ENCODE data around the gene ATP5MG. TPM values are rescaled to one million over a fixed set of nuclear protein-coding genes. Genes with fewer than 3 reads are reported as not detected.
A peak's percentile ranks its signal among the peaks of the same experiment; 100 is the strongest.

The ATP5MG gene
- total RNA-seq, 1 donor from 2014 or later = 199 TPM

DNA sequence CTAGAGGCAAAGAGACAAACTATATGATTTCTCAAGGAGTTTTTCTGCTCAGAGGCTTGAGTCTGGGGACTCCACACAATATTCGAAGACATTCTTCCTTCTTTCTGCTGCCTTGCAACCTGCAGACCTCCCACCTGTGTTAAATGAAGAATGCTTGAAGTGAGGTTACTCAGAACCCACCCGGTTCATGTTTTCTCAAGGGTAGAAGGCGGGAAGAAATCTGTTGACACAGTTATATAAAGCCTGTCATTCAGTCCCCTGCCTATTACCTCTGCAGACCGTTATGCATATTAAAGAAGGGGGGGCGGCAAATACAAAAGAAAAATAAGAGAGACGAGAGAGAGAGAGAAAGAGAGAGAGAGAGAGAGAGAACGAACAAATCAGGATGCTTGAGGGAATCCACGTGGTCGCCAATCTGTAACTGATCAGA is 32.7 kb downstream of the ATP5MG start:
- intact Hi-C loops (cut with micrococcal nuclease) = loop anchor here (1.0 to 10.0 kb wide), 2 partner anchors 54 to 1199 kb away; partner anchors contain the start of genes PCSK7 and RNF214
- peaks cover 14% of the 10 kb centered on the region for H3K36me3 Mint-ChIP-seq (ENCODE audit: low read depth)
- no peaks in the 10 kb centered on the region for H3K27me3 Mint-ChIP-seq
- ATAC-seq (ENCODE audit: low read depth) (no peak), DNase-seq (no peak)
- POLR2A ChIA-PET = interaction anchor here (0.7 to 3.0 kb wide), 3 partner anchors 10 to 32 kb away, joined by 4 to 30 read pairs (median 16); partner anchors contain the start of gene ATP5MG
- TF ChIP-seq, protein P1, sequence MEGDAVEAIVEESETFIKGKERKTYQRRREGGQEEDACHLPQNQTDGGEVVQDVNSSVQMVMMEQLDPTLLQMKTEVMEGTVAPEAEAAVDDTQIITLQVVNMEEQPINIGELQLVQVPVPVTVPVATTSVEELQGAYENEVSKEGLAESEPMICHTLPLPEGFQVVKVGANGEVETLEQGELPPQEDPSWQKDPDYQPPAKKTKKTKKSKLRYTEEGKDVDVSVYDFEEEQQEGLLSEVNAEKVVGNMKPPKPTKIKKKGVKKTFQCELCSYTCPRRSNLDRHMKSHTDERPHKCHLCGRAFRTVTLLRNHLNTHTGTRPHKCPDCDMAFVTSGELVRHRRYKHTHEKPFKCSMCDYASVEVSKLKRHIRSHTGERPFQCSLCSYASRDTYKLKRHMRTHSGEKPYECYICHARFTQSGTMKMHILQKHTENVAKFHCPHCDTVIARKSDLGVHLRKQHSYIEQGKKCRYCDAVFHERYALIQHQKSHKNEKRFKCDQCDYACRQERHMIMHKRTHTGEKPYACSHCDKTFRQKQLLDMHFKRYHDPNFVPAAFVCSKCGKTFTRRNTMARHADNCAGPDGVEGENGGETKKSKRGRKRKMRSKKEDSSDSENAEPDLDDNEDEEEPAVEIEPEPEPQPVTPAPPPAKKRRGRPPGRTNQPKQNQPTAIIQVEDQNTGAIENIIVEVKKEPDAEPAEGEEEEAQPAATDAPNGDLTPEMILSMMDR (IDR thresholded peaks at IDR 0.05) = no peak
- H3K4me3 Mint-ChIP-seq = peak overlapping the region; percentile 93
- H3K27ac Mint-ChIP-seq = peak overlapping the region; percentile 59
- peaks cover 19% of the 10 kb centered on the region for H3K4me1 Mint-ChIP-seq
- CTCF ChIA-PET = interaction anchor here (0.5 to 0.9 kb wide), 3 partner anchors 9 to 66 kb away, joined by 3 read pairs; no protein-coding TSS in a partner anchor
- H3K9me3 Mint-ChIP-seq = no peaks in the 10 kb centered on the region

DNA sequence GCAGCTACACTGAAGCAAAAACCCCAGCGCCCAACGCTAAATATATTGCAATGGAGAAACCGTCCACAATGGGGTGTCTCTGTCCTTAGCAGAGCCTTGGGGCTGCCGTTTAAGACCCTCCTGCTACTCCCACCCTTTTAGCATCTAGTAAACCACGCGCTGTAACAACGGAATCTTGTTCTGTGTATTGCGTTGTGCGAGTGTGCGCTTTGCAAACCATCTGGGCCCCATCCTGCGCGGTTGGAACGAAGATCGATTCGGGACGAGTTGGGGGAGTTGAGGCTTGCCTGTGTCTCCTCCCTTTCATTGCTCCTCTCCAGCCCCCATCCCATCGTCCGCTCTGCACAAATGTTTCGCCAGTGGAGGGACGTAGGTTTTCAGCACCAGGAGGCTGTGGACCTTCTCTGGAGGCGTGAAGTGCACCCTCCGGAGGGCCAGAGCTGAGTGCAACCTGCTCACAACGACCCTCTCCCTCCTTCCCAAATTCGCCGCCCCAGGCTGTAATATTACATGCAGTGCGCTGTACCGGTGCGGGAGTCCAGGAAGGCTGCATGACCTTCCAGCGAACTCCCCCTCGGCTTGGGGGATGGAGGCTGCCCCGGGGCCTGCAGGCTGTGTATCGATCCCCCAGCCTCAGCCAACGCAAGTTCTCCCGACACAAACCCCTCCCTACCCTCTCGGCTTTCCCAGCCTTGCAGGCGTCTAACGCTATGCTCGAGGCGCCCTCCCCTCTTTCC is 33.3 kb downstream of the ATP5MG start:
- CTCF ChIA-PET = interaction anchor here (0.5 to 1.1 kb wide), 5 partner anchors 9 to 65 kb away, joined by 3 to 5 read pairs (median 3); partner anchors contain the start of gene ATP5MG
- Mint-ChIP-seq H3K4me3 (peak overlapping the region; percentile 93), H3K9me3 (no peaks in the 10 kb centered on the region), H3K27ac (peak overlapping the region; percentile 94), H3K27me3 (no peaks in the 10 kb centered on the region), H3K4me1 (peaks cover 25% of the 10 kb centered on the region), H3K36me3 (ENCODE audit: low read depth) (peaks cover 16% of the 10 kb centered on the region)
- POLR2A ChIA-PET = interaction anchor here (0.7 to 3.0 kb wide), 14 partner anchors 9 to 772 kb away, joined by 3 to 30 read pairs (median 7); partner anchors contain the start of gene ATP5MG
- ATAC-seq (ENCODE audit: low read depth) = no peak
- intact Hi-C loops (cut with micrococcal nuclease) = loop anchor here (1.0 to 10.0 kb wide), 5 partner anchors 54 to 1200 kb away; partner anchors contain the start of genes ARCN1, CBL, DDX6 and PCSK7
- peak; percentile 28 for DNase-seq
- TF ChIP-seq, protein P1 (IDR thresholded peaks at IDR 0.05) = no peak

DNA sequence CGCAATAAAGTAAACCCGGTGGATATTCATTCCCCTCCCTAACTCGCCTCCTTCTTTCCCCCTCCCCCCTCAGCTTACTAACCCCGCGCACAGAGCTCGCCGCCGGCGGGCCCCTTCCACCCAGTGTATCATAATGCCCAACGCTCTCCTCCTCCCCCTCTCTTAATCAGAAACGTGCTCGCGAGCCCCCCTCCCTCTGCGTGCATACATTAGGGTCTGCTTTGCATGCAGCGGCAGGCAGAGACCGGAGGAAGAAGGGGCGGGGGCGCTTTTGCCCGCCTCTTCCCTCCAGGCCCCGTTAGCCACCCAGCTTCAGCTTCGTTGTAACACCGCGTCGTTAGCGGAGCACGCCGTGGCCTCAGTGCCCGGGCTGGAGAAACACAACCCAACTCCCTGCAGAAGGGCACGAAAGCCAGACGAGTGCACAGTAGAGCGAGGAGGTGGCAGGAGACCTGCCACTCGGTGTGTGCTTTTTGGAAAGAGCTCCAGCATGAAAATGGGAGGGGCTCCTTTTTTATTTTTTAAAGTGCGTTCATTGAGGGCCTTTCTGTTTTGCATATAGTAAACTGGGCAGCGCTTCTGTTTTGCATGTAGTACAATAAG is 34.0 kb downstream of the ATP5MG start:
- intact Hi-C loops (cut with micrococcal nuclease) = loop anchor here (5.0 to 10.0 kb wide), 4 partner anchors 137 to 1201 kb away; partner anchors contain the start of genes ARCN1, CBL, DDX6 and PCSK7
- Mint-ChIP-seq H3K27me3 (no peaks in the 10 kb centered on the region), H3K4me1 (peaks cover 32% of the 10 kb centered on the region), H3K36me3 (ENCODE audit: low read depth) (peaks cover 21% of the 10 kb centered on the region), H3K9me3 (no peaks in the 10 kb centered on the region), H3K4me3 (peak overlapping the region; percentile 93), H3K27ac (peak overlapping the region; percentile 94)
- ChIA-PET POLR2A (interaction anchor here (0.6 to 3.0 kb wide), 20 partner anchors 9 to 772 kb away, joined by 3 to 30 read pairs (median 5); partner anchors contain the start of genes ARCN1, ATP5MG and TRAPPC4), CTCF (interaction anchor here (1.0 to 1.1 kb wide), 2 partner anchors 34 to 53 kb away, joined by 4 to 5 read pairs; partner anchors contain the start of gene ATP5MG)
- TF ChIP-seq, protein P1 (IDR thresholded peaks at IDR 0.05) = no peak
- ATAC-seq (ENCODE audit: low read depth) (peak; percentile 36), DNase-seq (peak; percentile 64)

DNA sequence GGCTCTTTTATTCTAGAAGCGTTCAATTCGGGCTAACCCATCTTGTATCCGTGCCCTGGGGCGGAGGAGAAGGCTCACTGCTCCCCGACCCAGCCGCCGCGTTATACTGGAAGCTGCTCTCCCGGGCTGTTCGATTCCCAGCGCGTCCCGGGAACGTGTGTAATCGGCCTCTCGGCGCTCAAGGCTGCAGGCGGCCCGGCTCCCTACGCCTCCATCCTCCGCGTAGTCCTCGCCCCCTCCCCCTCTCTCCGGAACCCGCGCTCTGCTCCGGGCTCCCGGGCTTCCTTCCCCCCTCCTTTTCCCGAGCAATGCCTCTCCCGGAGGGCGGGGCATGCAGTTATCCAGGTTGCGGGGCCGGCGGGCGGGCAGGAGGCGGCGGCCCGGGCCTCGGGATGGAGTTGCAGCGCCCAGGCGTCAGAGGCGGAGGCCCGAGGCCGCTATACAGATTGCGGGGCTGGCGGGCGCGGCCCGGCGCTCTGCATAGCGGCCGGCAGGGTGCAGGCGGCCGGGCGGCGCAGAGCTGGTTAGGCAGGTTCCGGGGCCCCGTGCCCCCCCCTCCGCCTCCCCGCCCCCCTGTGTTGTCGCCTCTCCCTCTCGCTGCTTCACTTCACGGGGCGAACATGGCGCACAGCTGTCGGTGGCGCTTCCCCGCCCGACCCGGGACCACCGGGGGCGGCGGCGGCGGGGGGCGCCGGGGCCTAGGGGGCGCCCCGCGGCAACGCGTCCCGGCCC is 34.7 kb downstream of the ATP5MG start, which contains the start of gene KMT2A:
Gene KMT2A, plus strand, starts transcription at position 600 of the 732 bp plus-strand sequence. Its CDS starts 21 bp downstream, at position 621.
- ATAC-seq (ENCODE audit: low read depth) = peak; percentile 65
- Mint-ChIP-seq H3K9me3 (no peaks in the 10 kb centered on the region), H3K27me3 (no peaks in the 10 kb centered on the region), H3K27ac (peak within 1 kb of the TSS; percentile 94), H3K4me3 (peak within 1 kb of the TSS; percentile 94), H3K4me1 (peaks cover 37% of the 10 kb centered on the region), H3K36me3 (ENCODE audit: low read depth) (peaks cover 26% of the 10 kb centered on the region)
- peak; percentile 99 for DNase-seq
- intact Hi-C loops (cut with micrococcal nuclease) = loop anchor here (1.0 to 10.0 kb wide), 6 partner anchors 35 to 1201 kb away; partner anchors contain the start of genes ARCN1, ATP5MG, CBL and DDX6
- CTCF ChIA-PET = interaction anchor here (1.0 to 1.1 kb wide), 2 partner anchors 34 to 52 kb away, joined by 3 to 5 read pairs; partner anchors contain the start of gene ATP5MG
- POLR2A ChIA-PET = interaction anchor here (0.6 to 3.0 kb wide), 21 partner anchors 8 to 771 kb away, joined by 3 to 30 read pairs (median 5); partner anchors contain the start of genes ARCN1, ATP5MG, TRAPPC4 and UBE4A
- TF ChIP-seq, protein P1 (IDR thresholded peaks at IDR 0.05) = no peak
